MM.1S (cell line): Measurements from ENCODE around the gene FCGR3B.
"Not testable (repeated sequence)": the region's sequence is repeated elsewhere in the genome, so short reads cannot be mapped to it uniquely, and the experiment has no call there.

Experiments used
- EZH2 ChIP-seq: fragments of 300-600 bp; sonication (generic); optimal IDR thresholded peaks from 2 replicates; pipeline ENCODE3; 2017; ENCODE audit warnings: low read depth, mild to moderate bottlenecking, antibody characterized with exemption, low read length, mixed read lengths
- EZH2phosphoT487 ChIP-seq: fragments of 300-600 bp; sonication (generic); IDR thresholded peaks from 2 replicates; pipeline ENCODE4 v1.6.1; 2018; ENCODE audit warnings: antibody characterized with exemption, low read length
- TF ChIP-seq, protein P1 (sequence below): fragments of 300-600 bp; sonication (generic); IDR thresholded peaks from 2 replicates; pipeline ENCODE4 v1.5.1; 2016; ENCODE audit warnings: antibody characterized with exemption, low read length, mixed read lengths

DNA sequence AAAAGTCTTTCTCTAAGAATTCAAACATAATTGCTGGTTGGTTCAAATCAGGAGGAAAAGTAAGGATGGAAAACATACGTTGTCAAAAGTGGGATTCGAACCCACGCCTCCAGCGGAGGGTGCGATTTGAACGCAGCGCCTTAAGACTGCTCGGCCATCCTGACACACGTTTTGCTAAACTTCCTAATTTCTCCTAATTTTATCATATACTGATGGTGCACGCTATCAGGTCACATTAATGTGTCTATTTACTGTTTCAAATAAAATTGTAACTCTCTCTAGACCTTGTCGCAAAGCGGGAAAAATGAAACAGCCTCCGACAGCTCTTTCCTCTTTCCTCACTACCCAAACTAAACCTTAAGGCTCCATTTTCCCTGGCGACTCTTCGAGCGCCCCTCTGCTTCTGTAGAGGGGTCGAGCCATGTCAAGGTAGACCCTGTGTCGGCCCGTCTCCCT is 19.1 kb downstream of the FCGR3B start:
- TF ChIP-seq, protein P1, sequence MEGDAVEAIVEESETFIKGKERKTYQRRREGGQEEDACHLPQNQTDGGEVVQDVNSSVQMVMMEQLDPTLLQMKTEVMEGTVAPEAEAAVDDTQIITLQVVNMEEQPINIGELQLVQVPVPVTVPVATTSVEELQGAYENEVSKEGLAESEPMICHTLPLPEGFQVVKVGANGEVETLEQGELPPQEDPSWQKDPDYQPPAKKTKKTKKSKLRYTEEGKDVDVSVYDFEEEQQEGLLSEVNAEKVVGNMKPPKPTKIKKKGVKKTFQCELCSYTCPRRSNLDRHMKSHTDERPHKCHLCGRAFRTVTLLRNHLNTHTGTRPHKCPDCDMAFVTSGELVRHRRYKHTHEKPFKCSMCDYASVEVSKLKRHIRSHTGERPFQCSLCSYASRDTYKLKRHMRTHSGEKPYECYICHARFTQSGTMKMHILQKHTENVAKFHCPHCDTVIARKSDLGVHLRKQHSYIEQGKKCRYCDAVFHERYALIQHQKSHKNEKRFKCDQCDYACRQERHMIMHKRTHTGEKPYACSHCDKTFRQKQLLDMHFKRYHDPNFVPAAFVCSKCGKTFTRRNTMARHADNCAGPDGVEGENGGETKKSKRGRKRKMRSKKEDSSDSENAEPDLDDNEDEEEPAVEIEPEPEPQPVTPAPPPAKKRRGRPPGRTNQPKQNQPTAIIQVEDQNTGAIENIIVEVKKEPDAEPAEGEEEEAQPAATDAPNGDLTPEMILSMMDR, result not testable (repeated sequence)
- not testable (repeated sequence) for TF ChIP-seq EZH2, EZH2phosphoT487
